H54 (cell line): ENCODE measurements around the gene ZBTB7C.

Experiments used
- DNase-seq: peaks from one replicate; pipeline ENCODE4 v3.0.0; 2011; ENCODE audit warnings: low spot score, mixed read lengths; ENCODE audit not compliant: insufficient read length
- FAIRE-seq: peaks from 3 replicates; lab custom pipeline; 2011; peaks lifted over from hg19 to GRCh38; lab: Jason Lieb, UNC
- POLR2A ChIP-seq: IDR thresholded peaks from 2 replicates; pipeline ENCODE4 v1.6.1; 2011; ENCODE audit warnings: low read depth, mild to moderate bottlenecking, low read length

Gene ZBTB7C

DNA sequence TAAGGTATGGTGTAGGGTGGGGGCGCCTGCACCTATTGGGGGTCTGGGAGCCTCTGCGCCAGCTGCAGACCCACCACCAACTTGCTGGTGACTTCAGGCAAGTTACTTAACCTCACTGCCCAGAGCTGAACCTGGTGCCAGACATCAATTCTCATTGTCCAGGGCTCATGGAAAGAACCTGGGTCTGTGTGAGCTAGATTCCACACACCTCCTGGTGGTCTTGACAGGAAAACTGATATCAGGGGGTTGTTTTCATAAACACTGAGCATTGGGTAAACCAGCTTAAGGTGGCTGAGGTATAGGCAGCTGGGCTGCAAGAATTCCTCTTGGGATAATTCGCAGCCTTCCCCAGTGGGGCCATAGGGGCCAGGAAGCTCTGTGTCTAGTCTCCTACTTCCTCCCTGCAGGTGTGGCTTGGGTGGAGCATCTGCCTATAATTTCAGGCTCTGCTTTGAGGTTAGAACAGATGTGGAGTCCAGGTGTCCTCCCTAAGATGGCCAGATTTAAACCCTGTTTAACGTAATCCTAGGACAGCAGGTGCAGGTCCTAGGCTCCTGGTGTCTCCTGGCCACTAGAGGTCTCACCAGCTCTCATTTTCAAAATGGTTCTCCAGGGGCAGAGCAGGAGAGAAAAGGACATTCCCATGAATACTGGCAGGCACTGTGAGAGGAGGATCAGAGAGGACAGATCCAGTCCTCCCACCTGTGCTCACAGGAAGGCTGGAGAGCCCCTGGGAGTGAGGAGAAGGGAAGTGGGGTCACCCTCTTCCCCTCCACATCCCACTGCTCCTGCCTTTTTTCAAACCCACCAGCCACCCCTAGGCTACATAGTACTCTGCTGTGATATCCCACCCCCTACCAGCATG lies 378.3 kb downstream of the ZBTB7C start:
- FAIRE-seq (peak; percentile 41), DNase-seq (peak; percentile 41)
- no peak for TF ChIP-seq POLR2A

- no peak for FAIRE-seq
- TF ChIP-seq POLR2A = no peak
- no peak for DNase-seq
Observed at GRCh38 chr18:48029296-48029986, 379.7 kb downstream of the ZBTB7C start.

DNA sequence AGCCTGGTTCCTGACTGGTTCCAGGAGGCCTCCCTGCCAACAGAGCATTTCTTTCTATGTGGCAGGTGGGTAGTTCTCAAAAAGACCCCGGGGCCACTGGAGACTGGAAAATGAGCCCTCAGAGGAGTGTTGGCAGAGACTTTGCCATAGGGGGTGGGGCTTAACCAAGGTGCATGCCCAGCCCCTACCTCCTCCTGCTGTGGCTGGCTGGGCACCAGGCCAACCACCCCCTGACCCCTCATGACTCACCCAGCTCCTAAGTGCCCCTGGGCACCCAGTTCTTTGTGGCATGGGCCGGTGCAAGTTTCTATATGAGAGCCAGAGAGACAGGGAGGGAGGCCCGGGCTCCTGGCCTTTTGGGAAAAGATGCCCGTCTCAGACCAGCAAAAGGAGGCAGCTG lies 380.5 kb downstream of the ZBTB7C start:
- no peak for TF ChIP-seq POLR2A
- no peak for FAIRE-seq
- no peak for DNase-seq

- no peak for TF ChIP-seq POLR2A
- DNase-seq = no peak
- FAIRE-seq = no peak
Observed at GRCh38 chr18:48028081-48028480, 381.1 kb downstream of the ZBTB7C start.

DNA sequence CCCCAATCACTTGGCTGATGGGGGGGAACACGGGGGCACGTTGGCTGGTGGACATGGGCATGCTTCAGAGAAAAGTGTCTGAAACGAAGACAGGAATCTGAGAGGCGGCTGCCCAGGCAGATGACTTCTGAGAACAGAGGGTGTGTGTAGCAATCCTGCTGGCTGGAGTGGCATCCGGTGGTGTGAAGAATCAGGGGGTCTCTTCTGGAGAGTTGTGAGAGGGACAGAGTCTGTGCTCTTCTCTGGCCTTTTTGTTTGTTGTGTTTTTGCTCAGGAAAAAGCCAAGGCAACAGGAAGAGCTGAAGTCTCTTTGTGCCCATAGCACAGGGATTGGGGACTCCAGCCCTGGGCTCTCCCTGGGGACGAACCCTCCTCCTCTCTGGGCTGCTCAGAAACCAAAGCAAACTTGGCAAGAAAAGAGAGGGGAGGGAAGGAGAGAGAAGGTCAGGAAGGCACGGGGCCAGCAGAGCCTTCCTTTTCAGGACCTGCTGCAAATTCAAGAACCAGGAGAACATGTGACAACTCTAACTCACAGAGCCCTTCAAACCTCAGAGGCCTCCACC lies 381.7 kb downstream of the ZBTB7C start:
- FAIRE-seq (no peak), DNase-seq (no peak)
- TF ChIP-seq POLR2A = no peak

DNA sequence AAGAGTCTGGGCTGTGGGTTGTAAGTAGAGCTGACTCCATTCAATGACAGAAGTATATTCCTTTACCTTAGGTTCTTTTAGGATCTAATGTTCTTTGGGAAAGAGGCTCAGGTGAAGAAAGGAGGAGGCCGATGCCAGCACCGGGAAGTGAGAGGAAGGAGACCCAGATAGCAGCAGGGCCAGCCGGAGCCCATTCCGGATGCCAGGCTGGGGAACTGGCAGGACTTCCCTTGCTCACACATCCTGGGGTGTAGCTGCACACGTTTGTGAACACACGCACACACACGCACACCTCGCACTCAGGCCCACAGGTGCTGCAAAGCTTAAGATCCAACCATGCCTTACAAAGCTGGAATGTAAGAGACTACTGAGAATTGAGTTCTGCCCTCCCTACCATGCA lies 383.0 kb downstream of the ZBTB7C start:
- no peak for FAIRE-seq
- DNase-seq = no peak
- no peak for TF ChIP-seq POLR2A

GRCh38 chr18:48024881-48025660 lies 384.1 kb downstream of the ZBTB7C start:
- TF ChIP-seq POLR2A = no peak
- DNase-seq (no peak), FAIRE-seq (no peak)

GRCh38 chr18:48024009-48024512 lies 385.1 kb downstream of the ZBTB7C start:
- DNase-seq (no peak), FAIRE-seq (no peak)
- no peak for TF ChIP-seq POLR2A

- FAIRE-seq = no peak
- no peak for TF ChIP-seq POLR2A
Observed at GRCh38 chr18:48023334-48024008, 385.7 kb downstream of the ZBTB7C start.

DNA sequence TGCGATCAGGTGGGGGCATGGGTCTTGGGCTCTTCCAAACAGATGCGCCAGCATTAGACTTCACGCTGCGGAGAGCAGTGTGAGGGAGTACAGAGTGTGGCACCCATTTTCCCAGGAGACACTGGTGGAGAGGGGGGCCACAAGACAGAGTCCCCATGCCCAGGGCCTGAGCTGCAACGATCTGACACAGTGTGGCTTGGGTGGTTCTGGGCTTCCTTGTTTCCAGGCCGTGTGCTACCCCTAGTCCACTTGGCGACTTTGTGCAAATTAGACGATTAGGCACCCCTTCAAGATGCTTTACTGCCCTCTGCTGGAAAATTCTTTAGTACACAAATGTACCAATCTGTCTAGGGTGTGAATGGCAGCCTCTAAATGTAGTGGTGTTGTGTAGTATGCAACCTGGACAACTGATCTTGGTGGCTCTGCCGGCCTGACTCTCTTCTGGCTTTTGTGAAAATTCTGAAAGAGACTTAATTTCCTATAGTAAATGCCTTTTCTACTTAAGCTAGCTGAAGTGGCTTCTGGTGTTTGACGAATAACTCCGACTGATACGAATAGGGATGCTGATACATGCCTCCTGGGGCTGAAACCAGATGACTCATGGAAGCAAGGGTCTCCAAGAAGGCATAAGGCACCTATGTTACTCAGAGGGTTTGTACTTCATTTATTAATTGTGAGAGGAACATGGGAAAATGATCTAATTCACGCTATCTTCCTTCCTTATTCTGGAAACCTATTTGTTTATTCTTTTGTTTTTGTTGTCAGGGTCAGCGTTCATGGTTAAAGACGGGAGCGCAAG lies 386.5 kb downstream of the ZBTB7C start:
- no peak for TF ChIP-seq POLR2A
- DNase-seq = peak; percentile 55
- no peak for FAIRE-seq

More at GRCh38 chr18:48023334-48024008, 385.7 kb downstream of the ZBTB7C start:
- DNase-seq = peak; percentile 81

DNA sequence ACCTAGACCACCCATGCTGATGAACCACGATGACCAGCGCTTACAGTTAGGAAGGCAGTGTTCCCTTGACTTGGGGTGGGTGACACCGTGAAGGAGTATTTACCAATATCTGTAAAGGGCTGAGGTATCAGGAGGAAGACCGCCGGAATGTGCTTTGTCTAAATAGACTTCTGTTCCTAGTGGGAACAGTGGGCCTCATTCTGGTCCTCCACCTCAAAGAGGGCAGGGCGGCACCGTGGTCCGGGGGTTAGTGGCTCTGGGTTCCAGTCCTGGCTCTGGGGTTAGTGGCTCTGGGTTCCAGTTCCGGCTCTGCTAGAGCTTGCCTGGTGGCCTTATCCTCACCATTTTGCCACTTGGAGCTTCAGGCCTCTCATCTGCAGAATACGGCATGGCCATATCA lies 387.2 kb downstream of the ZBTB7C start:
- no peak for TF ChIP-seq POLR2A
- DNase-seq (no peak), FAIRE-seq (no peak)

- DNase-seq (no peak), FAIRE-seq (no peak)
- TF ChIP-seq POLR2A = no peak
Observed at GRCh38 chr18:48021273-48021914, 387.8 kb downstream of the ZBTB7C start.
